Measurements from ENCODE around the gene WIPF1.

The WIPF1 gene

GRCh38 chr2:174535757-174536703, 61.6 kb downstream of the WIPF1 start:
- DNase-seq, result no peak

DNA sequence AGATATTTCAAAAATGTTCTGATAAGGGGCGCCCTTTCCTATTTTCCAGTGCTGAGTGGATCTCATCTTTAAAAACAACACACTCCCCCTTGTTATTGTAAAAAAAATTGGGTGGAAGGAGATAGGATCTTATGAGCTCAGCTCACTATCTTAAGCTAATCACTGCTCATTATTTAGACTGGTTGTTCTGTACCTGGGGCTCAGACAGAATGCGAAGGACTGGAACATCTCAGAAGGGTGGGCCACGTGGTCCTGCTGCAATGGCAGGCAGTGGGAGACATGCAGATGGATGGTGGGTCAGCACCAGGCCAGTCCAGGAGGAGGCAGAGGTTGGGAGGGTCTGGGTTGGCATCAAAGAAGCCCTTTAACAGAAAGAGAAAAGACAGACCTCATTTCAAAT, 62.5 kb downstream of the WIPF1 start:
- DNase-seq, result no peak

GRCh38 chr2:174529916-174530315, 67.7 kb downstream of the WIPF1 start:
- DNase-seq, result no peak

GRCh38 chr2:174527959-174528358, 69.6 kb downstream of the WIPF1 start:
- no peak for DNase-seq

GRCh38 chr2:174527101-174527721, 70.4 kb downstream of the WIPF1 start:
- DNase-seq, result no peak

- DNase-seq, result no peak
Observed at GRCh38 chr2:174524527-174524926, 73.1 kb downstream of the WIPF1 start.

- no peak for DNase-seq
Observed at GRCh38 chr2:174522553-174522952, 75.1 kb downstream of the WIPF1 start.

DNA sequence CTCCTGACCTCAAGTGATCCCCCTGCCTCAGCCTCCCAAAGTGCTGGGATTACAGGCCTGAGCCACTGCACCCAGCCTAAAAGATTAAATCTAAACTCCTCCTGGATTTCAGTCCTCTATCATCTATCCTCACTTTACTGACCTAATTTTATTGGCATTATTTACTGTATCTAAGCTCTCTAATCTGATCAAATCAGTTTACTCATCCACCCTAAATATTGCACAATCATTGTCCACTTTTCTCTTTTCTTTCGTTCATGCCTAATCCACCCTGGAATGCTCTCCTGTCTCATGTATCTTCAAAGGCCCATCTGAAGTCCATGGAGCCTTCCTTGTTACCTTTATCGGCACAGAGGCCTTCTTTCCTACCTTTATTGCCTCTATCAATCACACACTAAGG, 79.2 kb downstream of the WIPF1 start:
- no peak for DNase-seq

- no peak for DNase-seq
Observed at GRCh38 chr2:174516501-174517378, 80.9 kb downstream of the WIPF1 start.

GRCh38 chr2:174512345-174512744, 85.3 kb downstream of the WIPF1 start:
- DNase-seq, result no peak

DNA sequence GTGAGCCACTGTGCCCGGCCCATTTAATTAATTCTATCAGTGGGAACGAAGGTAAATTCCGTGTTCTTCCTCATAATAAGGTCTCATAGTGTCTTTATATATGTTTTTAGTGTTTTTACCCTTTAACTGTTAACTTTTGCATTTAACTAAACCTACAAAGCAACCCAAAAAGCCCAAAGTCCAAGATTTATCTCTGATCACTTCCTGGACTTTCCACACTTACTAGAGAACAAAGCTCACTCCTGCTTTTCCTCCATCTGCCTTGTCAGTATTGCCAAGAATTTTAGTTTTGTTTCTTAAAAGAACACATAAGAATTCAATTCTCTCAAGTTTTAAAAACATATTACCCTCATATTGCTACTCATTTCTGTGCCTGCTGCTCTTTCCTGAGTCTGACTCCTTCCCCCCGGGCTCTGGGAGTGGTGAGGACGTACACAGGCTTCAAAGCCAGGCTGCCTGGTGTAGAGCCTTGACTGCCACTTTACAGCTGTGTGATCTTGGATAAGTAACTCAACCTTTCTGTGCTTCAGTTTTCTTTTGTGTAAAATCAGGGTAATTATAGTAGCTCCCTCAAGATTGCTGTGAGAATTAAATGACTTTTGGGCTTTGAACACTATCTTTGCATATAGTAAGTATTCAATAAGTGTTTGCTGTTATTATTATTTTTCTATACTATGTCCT, 85.9 kb downstream of the WIPF1 start:
- DNase-seq, result no peak

DNA sequence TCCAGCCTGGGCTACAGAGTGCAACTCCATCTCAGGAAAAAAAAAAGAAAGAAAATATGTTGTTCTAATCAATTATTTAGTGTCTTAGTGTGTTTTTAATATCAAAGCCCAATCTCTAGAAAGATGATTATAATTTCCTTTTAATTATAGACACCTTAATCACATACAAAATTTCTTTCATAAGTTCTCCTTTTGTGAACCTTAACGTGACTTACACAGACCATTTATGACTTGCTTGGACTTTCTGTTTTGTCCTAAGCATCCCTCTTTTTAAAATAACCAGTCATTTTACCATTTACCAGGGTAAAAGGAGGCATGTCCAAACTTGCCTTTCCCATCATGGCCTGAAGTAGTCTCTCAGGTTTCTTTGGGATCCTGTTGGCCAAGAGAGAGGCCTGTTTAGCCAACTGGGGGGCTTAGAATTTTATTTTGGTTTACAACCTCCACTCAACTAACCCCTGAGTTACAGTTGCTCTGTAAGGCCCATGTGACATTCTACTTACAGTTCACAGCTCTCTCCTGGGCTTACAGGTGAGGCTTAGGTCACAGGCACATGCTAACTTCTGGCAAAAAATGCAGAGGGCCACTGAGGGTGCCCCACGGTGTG, 86.9 kb downstream of the WIPF1 start:
- no peak for DNase-seq

Data from activated CD4-positive, alpha-beta T cell treated with anti-CD3 and anti-CD28 coated beads, Interleukin-2, amount 50 U/mL, for 16 hours (primary cell).